Endometrium (tissue), 2 donors: ENCODE measurements around the gene TENM3.
A peak's percentile ranks its signal among the peaks of the same experiment; 100 is the strongest.

Source experiments
- FAIRE-seq: peaks from 2 replicates; lab custom pipeline; 2012; peaks lifted over from hg19 to GRCh38; lab: Jason Lieb, UNC
- donor health status: control.
- donor health status: control.

TENM3 gene

GRCh38 chr4:182846036-182846435, 602.8 kb downstream of the TENM3 start:
- no peak for FAIRE-seq

- FAIRE-seq = no peak
Measured at GRCh38 chr4:182847576-182848450, 604.6 kb downstream of the TENM3 start.

- peak; percentile 66 for FAIRE-seq
Measured at GRCh38 chr4:182848685-182849084, 605.5 kb downstream of the TENM3 start.
